ENCODE results near the gene NEMP1. TPM values are rescaled to one million over a fixed set of nuclear protein-coding genes. Genes with fewer than 3 reads are reported as not detected.

The NEMP1 gene
- polyA plus RNA-seq, 2 of the 4 experiments (the other 2 are of a cell fraction), result 12.7 to 28.4 TPM

GRCh38 chr12:57092876-57093414, 14.4 kb upstream of the NEMP1 start:
- no peak overlapping the region for H3K4me3 ChIP-seq
- H3K4me1 ChIP-seq, result peaks cover 14% of the 10 kb centered on the region; the same call in 2 of the 3 replicates
- H3K27ac ChIP-seq, result no peak overlapping the region
- TF ChIP-seq JUN (IDR thresholded peaks at IDR 0.05), result no peak
- TF ChIP-seq HOXB13 (CRISPR knock-in tag; IDR thresholded peaks at IDR 0.05; ENCODE audit: low read depth), result no peak
- peak; percentile 71; the same call in 2 of the 3 replicates for TF ChIP-seq SMC3 (IDR thresholded peaks at IDR 0.05)
- no peak overlapping the region for H3K4me2 ChIP-seq
- no peak for FAIRE-seq
- DNase-seq (ENCODE audit: low read depth in 1 of 2, low spot score in 1 of 2), result no peak
- 82% methylated on average over 3 of the region's 4 CpGs for WGBS (ENCODE audit: missing lambda C conversion rate)
- no peak for ATAC-seq
- CTCF ChIA-PET, result interaction anchor here (0.7 to 18.3 kb wide), 17 partner anchors 9 to 105 kb away, joined by 3 to 330 read pairs (median 8); partner anchors contain the start of genes MYO1A, NEMP1, STAT6 and ZBTB39
- POLR2A ChIA-PET, result interaction anchor here (2.1 to 6.8 kb wide), 2 partner anchors 14 to 18 kb away, joined by 7 to 143 read pairs; partner anchors contain the start of genes NEMP1 and STAT6
- H3K9me3 ChIP-seq, result no peaks in the 10 kb centered on the region

DNA sequence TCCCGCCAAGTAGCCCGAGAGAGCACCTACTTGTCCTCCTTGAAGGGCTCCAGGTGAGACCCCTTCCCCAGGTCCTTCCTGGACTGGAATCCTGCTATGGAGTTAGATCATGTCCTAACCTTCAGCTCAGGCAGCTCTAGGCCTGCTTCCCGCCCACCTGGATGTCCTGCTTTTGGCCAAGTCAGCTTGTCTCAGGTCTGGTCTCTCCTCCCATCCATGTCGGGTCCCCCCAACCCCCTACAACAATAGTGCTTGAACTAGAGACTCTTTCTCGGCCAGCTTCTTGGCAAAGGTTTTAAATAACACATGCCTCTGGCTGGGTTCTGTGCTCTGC, 13.9 kb upstream of the NEMP1 start:
- CTCF ChIA-PET, result interaction anchor here (0.7 to 18.3 kb wide), 20 partner anchors 9 to 337 kb away, joined by 3 to 330 read pairs (median 4); partner anchors contain the start of genes MYO1A, NEMP1, STAT6 and ZBTB39
- no peaks in the 10 kb centered on the region for H3K9me3 ChIP-seq
- H3K4me1 ChIP-seq, result peaks cover 15% of the 10 kb centered on the region; the same call in 2 of the 3 replicates
- POLR2A ChIA-PET, result interaction anchor here (1.4 to 6.8 kb wide), 3 partner anchors 10 to 19 kb away, joined by 6 to 143 read pairs (median 7); partner anchors contain the start of genes NEMP1 and STAT6
- TF ChIP-seq CHD2 (IDR thresholded peaks at IDR 0.05; ENCODE audit: low read length, partially characterized antibody), result no peak
- FAIRE-seq, result no peak
- 87% methylated on average over 5 of the region's 5 CpGs for WGBS (ENCODE audit: missing lambda C conversion rate)
- H3K4me2 ChIP-seq, result no peak overlapping the region
- no peak overlapping the region for H3K4me3 ChIP-seq
- no peak for ATAC-seq
- no peak overlapping the region for H3K27ac ChIP-seq
- DNase-seq (ENCODE audit: low read depth in 1 of 2, low spot score in 1 of 2), result no peak

DNA sequence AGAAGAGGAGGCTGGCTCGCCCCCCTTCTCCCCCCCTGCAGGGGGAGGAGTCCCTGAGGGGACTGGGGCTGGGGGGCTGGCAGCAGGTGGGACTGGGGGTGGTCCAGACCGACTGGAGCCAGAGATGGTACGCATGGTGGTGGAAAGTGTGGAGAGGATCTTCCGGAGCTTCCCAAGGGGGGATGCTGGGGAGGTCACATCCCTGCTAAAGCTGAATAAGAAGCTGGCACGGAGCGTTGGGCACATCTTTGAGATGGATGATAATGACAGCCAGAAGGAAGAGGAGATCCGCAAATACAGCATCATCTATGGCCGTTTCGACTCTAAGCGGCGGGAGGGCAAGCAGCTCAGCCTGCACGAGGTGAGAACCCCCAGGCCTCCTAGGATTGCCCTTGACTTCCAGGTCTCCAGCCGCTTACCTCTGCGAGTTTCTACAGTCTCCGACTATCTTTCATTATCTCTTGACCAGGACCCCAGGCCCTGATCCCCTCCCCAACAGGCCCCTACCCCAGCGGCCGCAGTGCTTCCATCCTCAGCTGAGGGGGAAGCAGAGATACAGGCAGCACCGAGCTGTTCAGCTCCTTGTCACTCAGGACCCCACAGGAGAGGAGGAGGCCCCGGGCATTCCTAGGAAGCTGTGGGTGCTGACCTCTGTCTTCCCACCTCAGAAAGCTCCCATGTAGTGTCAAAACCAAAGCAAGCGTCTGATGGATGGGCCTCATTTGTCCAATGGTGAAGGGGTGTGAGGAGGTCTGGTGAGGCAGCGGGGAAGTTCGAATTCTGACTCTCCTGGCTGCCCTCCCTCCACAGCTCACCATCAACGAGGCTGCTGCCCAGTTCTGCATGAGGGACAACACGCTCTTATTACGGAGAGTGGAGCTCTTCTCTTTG, 13.3 kb upstream of the NEMP1 start:
- FAIRE-seq, result no peak
- ATAC-seq, result no peak
- CTCF ChIA-PET, result interaction anchor here (0.5 to 18.3 kb wide), 20 partner anchors 10 to 414 kb away, joined by 3 to 330 read pairs (median 4); partner anchors contain the start of genes NEMP1, STAT6 and ZBTB39
- POLR2A ChIA-PET, result interaction anchor here (1.4 to 6.8 kb wide), 3 partner anchors 10 to 19 kb away, joined by 6 to 143 read pairs (median 7); partner anchors contain the start of genes NEMP1 and STAT6
- Histone ChIP-seq H3K4me3 (no peak overlapping the region), H3K27ac (no peak overlapping the region), H3K4me2 (no peak overlapping the region), H3K4me1 (peaks cover 15% of the 10 kb centered on the region; the same call in 2 of the 3 replicates), H3K9me3 (no peaks in the 10 kb centered on the region)
- no peak for DNase-seq (ENCODE audit: low read depth in 1 of 2, low spot score in 1 of 2)
- TF ChIP-seq PBX3 (IDR thresholded peaks at IDR 0.05) (no peak), TP53 (CRISPR knock-in tag; IDR thresholded peaks at IDR 0.05) (no peak), NPAS2 (CRISPR knock-in tag; IDR thresholded peaks at IDR 0.05; ENCODE audit: borderline replicate concordance) (no peak), SMC3 (IDR thresholded peaks at IDR 0.05) (no peak), JUNB (IDR thresholded peaks at IDR 0.05) (no peak), HDAC2 (IDR thresholded peaks at IDR 0.05) (no peak), FOSL2 (IDR thresholded peaks at IDR 0.05) (no peak), FOSL2 (CRISPR knock-in tag; IDR thresholded peaks at IDR 0.05) (no peak), HOXA7 (CRISPR knock-in tag; IDR thresholded peaks at IDR 0.05) (no peak), EHF (CRISPR knock-in tag; IDR thresholded peaks at IDR 0.05) (no peak), CHD4 (IDR thresholded peaks at IDR 0.05; ENCODE audit: borderline replicate concordance) (no peak), PHF8 (IDR thresholded peaks at IDR 0.05; ENCODE audit: borderline replicate concordance, low read depth) (no peak), EP300 (IDR thresholded peaks at IDR 0.05) (no peak), POLR2AphosphoS2 (conservative IDR thresholded peaks at IDR 0.05; ENCODE audit: low read length) (no peak), BHLHE40 (IDR thresholded peaks at IDR 0.05; ENCODE audit: low read depth, low read length) (no peak), ZNF302 (CRISPR knock-in tag; IDR thresholded peaks at IDR 0.05) (no peak), MAZ (IDR thresholded peaks at IDR 0.05; ENCODE audit: borderline replicate concordance, low read depth, low read length) (no peak), FOSB (CRISPR knock-in tag; IDR thresholded peaks at IDR 0.05) (no peak), JUN (IDR thresholded peaks at IDR 0.05) (no peak), SREBF2 (IDR thresholded peaks at IDR 0.05) (no peak)
- WGBS (ENCODE audit: missing lambda C conversion rate), result 89% methylated on average over 23 of the region's 25 CpGs
